Mammary epithelial cell (primary cell): ENCODE data around the gene FGFR1OP2.

Experiments
- EZH2 ChIP-seq: IDR thresholded peaks from 2 replicates; pipeline ENCODE4 v1.6.1; 2012; ENCODE audit warnings: low read length, inconsistent platforms, borderline replicate concordance
- TF ChIP-seq, protein P1 (sequence below), 2 donors: IDR thresholded peaks in 1 of 2; conservative IDR thresholded peaks in 1 of 2; 2 replicates each; pipeline ENCODE4 v1.5.1; 2011 to 2012; ENCODE audit warnings: inconsistent platforms in 2 of 2, low read length in 2 of 2, mild to moderate bottlenecking in 2 of 2, control low read depth in 1 of 2, low read depth in 1 of 2; ENCODE audit not compliant: insufficient read depth in 1 of 2; ENCODE audit errors: extremely low read depth in 1 of 2

DNA sequence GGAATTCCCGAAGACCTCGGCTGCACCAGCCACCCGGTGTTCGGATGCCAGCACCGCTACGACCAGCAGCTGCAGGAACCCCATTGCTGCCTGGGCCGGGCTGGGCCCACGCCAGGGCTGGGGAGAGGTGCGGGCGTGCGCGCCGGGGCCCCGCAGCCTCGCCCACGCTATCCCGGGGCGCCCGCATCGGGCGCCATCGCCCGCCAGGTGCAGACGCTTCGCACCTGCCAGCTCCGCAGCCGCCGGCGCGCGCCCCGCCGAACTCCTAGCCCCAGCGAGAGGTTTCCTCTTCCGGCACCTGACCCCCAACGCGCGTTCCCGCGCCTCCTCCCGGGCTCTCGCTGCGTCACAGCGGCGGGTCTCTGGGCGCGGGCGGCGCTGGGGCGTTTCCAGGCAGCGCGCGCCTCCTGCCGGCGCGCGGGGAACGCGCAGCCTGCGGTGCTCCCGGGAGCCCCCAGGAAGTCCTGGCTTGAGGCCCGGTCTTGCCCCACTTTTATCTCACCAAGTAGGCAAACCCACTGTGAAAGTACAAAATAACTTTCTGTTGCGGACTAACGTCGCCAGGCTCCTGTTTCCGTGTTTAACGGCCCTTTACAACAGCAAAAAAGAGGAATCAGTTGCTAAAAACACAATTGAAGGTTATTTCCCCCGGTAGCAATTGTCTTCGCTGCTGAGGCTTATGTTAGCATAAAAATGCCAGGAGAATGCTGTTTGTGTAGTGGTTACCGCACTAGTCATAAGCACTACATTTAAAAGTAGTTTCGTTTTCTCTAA, 76.0 kb downstream of the FGFR1OP2 start, which contains the start of gene TM7SF3:
- TF ChIP-seq, protein P1, sequence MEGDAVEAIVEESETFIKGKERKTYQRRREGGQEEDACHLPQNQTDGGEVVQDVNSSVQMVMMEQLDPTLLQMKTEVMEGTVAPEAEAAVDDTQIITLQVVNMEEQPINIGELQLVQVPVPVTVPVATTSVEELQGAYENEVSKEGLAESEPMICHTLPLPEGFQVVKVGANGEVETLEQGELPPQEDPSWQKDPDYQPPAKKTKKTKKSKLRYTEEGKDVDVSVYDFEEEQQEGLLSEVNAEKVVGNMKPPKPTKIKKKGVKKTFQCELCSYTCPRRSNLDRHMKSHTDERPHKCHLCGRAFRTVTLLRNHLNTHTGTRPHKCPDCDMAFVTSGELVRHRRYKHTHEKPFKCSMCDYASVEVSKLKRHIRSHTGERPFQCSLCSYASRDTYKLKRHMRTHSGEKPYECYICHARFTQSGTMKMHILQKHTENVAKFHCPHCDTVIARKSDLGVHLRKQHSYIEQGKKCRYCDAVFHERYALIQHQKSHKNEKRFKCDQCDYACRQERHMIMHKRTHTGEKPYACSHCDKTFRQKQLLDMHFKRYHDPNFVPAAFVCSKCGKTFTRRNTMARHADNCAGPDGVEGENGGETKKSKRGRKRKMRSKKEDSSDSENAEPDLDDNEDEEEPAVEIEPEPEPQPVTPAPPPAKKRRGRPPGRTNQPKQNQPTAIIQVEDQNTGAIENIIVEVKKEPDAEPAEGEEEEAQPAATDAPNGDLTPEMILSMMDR (conservative IDR thresholded peaks at IDR 0.05 in 1 of 2, IDR thresholded peaks at IDR 0.05 in 1 of 2; ENCODE audit: extremely low read depth in 1 of 2, insufficient read depth in 1 of 2, low read depth in 1 of 2, low read length in 2 of 2) = peak; percentile 67 to 86
- TF ChIP-seq EZH2 = no peak
